Measurements from ENCODE around the gene TMCO6.
A peak's percentile ranks its signal among the peaks of the same experiment; 100 is the strongest.
"Not testable (repeated sequence)": the region's sequence is repeated elsewhere in the genome, so short reads cannot be mapped to it uniquely, and the experiment has no call there.

Gene TMCO6

GRCh38 chr5:140639148-140639981 lies at the start of gene TMCO6:
Gene TMCO6, plus strand, starts transcription at chr5:140639451. Its CDS starts 77 bp downstream, at chr5:140639528.
- TF ChIP-seq GATA1 (IDR thresholded peaks at IDR 0.05; ENCODE audit: low read depth, low read length) (no peak), POLR2A (IDR thresholded peaks at IDR 0.05; ENCODE audit: low read length) (peak; percentile 67)
- DNase-seq: peak; percentile 98 to 99

GRCh38 chr5:140590861-140591260 lies 48.4 kb upstream of the TMCO6 start:
- no peak for DNase-seq
- TF ChIP-seq GATA1 (IDR thresholded peaks at IDR 0.05; ENCODE audit: low read depth, low read length): no peak
- TF ChIP-seq POLR2A (IDR thresholded peaks at IDR 0.05; ENCODE audit: low read length): no peak

GRCh38 chr5:140591747-140592372 lies 47.4 kb upstream of the TMCO6 start:
- no peak for DNase-seq
- TF ChIP-seq GATA1 (IDR thresholded peaks at IDR 0.05; ENCODE audit: low read depth, low read length) (no peak), POLR2A (IDR thresholded peaks at IDR 0.05; ENCODE audit: low read length) (no peak)

DNA sequence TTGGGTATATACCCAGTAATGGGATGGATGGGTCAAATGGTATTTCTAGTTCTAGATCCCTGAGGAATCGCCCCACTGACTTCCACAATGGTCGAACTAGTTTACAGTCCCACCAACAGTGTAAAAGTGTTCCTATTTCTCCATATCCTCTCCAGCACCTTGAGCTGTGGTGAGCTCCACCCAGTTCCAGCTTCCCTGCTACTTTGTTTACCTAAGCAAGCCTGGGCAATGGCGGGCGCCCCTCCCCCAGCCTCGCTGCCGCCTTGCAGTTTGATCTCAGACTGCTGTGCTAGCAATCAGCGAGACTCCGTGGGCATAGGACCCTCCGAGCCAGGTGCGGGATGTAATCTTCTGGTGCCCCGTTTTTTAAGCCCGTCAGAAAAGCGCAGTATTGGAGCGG lies 46.2 kb upstream of the TMCO6 start:
- DNase-seq: not testable (repeated sequence)

DNA sequence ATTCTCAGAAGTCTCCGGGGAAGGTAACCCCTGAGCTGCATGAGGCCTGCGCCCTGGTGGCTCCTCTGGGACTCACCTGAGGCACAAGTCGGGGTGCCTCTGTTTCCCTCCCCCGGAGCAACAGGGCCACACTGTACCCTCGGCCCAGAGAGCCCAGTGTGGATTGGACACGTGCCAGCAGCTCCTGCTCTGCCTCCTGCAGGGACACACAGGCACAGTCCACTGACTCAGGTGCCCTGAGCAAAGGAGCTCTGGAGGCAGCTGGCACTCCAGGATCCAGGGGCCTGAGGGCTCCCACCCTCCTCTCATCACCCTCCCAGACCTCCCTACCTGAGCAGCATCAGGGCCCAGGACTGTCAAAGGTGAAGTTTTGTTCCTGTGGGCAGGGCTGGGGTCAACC lies 45.1 kb upstream of the TMCO6 start:
- DNase-seq: no peak
- TF ChIP-seq GATA1 (IDR thresholded peaks at IDR 0.05; ENCODE audit: low read depth, low read length): no peak
- TF ChIP-seq POLR2A (IDR thresholded peaks at IDR 0.05; ENCODE audit: low read length): no peak

DNA sequence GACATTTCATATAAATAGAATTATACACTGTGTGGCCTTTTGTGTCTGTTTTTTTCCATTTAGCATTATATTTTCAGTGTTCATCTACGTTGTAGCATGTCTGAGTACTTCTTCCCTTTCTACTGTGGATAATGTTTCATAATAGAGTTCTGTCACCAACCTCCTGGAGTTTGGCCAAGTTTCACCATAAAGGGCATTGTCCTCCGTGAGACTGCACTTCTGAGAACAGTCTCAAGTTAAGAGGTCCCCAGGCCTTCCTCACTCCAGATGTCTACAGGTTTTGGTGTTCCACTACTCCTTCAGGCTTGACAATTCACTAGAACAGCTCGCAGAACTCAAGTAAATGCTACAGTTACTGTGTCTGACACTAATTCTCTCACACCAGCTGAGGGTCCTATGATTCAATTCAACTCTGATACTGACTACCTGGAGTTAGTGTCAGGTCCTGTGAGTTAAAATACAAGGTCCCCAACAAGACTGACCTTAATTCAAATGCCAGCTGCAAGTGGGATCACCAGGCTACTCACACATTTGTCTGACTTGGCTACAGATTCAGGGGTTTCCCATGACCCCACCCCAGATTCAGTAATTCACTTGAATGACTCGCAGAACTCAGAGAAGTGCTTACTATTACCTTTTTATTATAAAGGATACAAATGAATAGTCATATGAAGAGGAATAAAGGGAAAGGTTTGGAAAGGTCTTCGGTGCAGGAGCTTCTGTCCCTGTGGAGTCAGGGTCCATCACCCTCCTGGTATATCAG lies 43.5 kb upstream of the TMCO6 start:
- DNase-seq: peak in 1 of 2 experiments; percentile 6
- TF ChIP-seq POLR2A (IDR thresholded peaks at IDR 0.05; ENCODE audit: low read length) (no peak), GATA1 (IDR thresholded peaks at IDR 0.05; ENCODE audit: low read depth, low read length) (no peak)

DNA sequence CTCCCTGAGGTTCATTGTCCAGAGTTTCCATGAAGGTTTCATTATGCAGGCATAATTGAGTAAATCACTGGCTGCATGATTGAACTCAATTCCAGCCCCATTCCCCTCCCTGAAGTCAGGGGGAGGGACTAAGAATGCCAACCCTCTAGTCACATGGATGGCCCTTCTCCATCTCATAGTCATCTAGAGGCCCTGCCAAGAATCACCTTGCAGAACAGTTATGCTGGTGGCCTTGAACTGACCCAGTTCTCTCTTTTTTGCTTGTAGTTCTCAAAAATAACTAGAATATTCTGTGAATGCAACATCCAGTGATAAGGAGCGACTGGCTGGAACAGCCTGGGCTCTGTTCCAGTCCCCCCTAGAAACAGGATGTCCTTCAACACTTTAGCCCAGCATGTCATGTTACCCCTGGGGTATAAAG lies 42.9 kb upstream of the TMCO6 start:
- no peak for DNase-seq
- no peak for TF ChIP-seq POLR2A (IDR thresholded peaks at IDR 0.05; ENCODE audit: low read length)
- TF ChIP-seq GATA1 (IDR thresholded peaks at IDR 0.05; ENCODE audit: low read depth, low read length): no peak

DNA sequence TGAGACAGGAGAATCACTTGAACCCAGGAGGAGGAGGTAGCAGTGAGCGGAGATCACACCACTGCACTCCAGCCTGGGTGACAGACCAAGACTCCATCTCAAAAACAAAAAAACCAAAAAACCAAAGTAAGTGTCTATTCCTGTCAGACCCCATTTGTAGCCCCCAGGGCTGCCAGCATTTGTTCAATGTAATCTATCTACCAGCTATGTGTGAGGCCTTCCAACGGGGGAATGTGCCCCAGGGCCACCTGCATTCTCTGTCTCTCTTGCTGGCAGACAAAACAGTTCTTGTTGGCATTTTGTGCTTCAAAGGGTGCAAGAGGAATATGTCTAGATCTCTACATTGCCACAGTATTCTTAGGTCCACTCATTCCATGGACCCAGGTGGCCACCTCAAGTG lies 40.4 kb upstream of the TMCO6 start:
- TF ChIP-seq POLR2A (IDR thresholded peaks at IDR 0.05; ENCODE audit: low read length) (no peak), GATA1 (IDR thresholded peaks at IDR 0.05; ENCODE audit: low read depth, low read length) (no peak)
- no peak for DNase-seq

DNA sequence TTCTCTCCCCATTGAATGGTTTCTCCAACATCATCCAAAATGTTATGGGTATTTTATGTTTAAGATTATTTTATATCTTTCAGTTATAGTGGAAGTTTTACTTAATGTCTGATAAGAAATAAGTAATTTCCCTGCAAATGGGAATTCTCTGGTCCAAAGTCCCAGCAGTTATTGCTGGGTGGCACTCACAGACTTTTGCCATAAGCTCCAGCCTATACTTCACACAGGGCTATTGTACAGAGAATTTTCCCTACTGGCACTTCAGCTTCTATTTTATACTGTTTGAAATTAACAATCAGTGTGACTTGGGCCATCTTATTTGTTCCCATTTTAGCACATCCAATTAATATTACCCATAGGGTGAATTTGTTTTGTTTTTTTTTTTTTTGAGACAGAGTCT lies 39.2 kb upstream of the TMCO6 start:
- DNase-seq: no peak
- no peak for TF ChIP-seq GATA1 (IDR thresholded peaks at IDR 0.05; ENCODE audit: low read depth, low read length)
- no peak for TF ChIP-seq POLR2A (IDR thresholded peaks at IDR 0.05; ENCODE audit: low read length)

GRCh38 chr5:140602147-140602546 lies 37.1 kb upstream of the TMCO6 start:
- no peak for TF ChIP-seq GATA1 (IDR thresholded peaks at IDR 0.05; ENCODE audit: low read depth, low read length)
- TF ChIP-seq POLR2A (IDR thresholded peaks at IDR 0.05; ENCODE audit: low read length): no peak
- DNase-seq: no peak

DNA sequence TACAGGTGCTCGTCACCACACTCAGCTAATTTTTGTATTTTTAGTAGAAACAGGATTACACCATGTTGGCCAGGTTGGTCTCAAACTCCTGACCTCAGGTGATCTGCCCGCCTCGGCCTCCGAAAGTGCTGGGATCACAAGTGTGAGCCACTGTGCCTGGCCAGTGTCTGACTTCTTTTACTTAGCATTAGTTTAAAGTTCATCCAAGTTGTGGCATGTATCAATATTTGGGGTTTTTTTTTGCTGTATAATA lies 35.9 kb upstream of the TMCO6 start:
- DNase-seq: not testable (repeated sequence)

DNA sequence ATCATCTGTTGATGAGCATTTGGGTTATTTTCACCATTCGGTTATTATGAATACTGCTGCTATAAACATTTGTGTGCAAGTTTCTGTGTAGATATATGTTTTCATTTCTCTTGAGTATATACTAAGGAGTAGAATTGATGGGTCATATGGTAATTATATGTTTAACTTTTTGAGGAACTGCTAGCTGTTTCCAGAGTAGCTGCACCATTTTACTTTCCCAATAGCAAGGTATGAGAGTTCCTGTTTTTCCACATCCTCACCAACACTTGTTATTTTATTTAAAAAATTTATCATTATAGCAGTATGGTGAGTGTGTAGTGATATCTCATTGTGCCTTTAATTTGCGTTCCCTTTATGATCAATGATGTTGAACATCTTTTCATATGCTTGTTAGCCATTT lies 35.5 kb upstream of the TMCO6 start:
- no peak for DNase-seq
- TF ChIP-seq GATA1 (IDR thresholded peaks at IDR 0.05; ENCODE audit: low read depth, low read length) (no peak), POLR2A (IDR thresholded peaks at IDR 0.05; ENCODE audit: low read length) (no peak)

DNA sequence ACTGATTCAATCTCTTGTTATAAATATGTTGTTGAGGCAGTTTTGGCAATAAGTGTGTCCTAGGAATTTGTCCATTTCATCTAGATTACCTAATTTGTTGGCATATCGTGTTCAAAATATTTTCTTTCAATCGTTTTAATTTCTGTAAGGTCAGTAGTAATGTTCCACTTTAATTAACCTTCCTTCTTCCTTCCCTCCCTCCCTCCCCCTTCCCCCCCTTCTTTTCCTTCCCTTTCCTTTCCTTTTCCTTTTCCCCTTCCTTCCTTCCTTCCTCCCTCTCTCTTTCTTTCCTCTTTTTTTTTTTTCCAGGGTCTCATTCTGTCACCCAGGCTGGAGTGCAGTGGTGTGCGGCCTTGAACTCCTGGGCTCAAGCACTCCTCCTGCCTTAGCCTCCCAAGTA lies 33.4 kb upstream of the TMCO6 start:
- no peak for DNase-seq
- TF ChIP-seq GATA1 (IDR thresholded peaks at IDR 0.05; ENCODE audit: low read depth, low read length) (no peak), POLR2A (IDR thresholded peaks at IDR 0.05; ENCODE audit: low read length) (no peak)

GRCh38 chr5:140607031-140607430 lies 32.2 kb upstream of the TMCO6 start:
- TF ChIP-seq POLR2A (IDR thresholded peaks at IDR 0.05; ENCODE audit: low read length): no peak
- TF ChIP-seq GATA1 (IDR thresholded peaks at IDR 0.05; ENCODE audit: low read depth, low read length): no peak
- peak in 1 of 2 experiments; percentile 12 for DNase-seq

DNA sequence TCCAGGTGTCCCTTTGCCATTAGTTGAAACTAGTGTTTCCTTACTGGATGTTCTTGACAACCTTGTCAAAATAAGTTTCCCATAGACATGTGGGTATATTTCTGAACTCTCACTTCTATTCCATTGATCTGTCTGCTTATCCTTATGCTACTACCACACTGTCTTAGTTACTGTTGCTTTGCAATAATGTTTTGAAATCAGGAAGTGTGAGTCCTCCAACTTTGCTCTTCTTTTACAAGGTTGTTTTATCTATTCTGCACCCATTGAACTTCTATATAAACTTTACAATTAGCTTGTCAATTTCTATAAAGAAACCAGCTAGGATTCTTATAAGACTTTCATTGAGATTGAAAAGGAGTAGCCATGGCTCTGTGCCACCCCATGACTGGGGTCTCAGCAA lies 30.5 kb upstream of the TMCO6 start:
- TF ChIP-seq POLR2A (IDR thresholded peaks at IDR 0.05; ENCODE audit: low read length): no peak
- no peak for TF ChIP-seq GATA1 (IDR thresholded peaks at IDR 0.05; ENCODE audit: low read depth, low read length)
- no peak for DNase-seq

Data from erythroblast (primary cell).